HG03342 (cell line): ENCODE measurements around the gene CTNNA3.

Source experiments
- ATAC-seq: cut with Tn5 transposase; IDR thresholded peaks from one replicate; pipeline ENCODE4 v1.9.1; 2021; ENCODE audit warnings: mild to moderate bottlenecking, moderate library complexity; ENCODE audit not compliant: unreplicated experiment

Gene CTNNA3

DNA sequence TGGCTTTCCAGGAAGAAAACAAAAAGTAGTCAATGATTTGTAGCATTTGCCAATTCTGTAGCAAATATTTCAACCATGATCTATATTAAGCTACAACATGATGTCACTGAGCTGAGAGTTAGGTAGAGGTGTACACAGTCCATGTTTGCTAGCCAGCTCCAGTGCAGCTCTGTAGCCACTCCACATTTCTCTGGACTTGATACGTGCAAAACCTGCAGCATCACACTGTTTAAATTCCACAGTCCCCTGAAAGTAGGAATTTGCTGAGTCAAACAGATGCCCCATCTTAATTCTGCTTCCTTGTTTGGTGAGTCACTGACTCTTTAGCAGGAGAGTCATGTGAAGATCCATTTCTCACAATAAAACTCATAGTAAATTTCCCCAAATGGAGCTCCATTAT, 859.9 kb downstream of the CTNNA3 start:
- no peak for ATAC-seq

DNA sequence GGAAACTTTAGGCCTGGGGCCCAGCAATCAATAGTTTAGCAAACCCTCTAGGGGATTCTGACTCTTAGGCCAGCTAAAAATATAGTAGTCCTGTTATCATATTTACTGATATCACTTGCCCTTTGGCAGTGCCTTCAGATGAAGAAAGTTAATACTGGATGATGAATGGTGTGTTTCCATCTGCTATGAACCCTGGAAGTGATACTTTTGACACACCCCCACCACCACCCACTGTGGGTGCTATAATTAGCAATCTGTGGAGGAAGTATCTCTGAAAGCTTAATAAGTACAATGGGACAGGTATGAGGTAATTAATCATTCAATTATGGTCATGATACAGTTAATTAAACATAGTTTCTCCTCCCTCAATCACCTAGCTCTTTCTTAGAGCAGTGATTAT, 860.6 kb downstream of the CTNNA3 start:
- ATAC-seq, result no peak

DNA sequence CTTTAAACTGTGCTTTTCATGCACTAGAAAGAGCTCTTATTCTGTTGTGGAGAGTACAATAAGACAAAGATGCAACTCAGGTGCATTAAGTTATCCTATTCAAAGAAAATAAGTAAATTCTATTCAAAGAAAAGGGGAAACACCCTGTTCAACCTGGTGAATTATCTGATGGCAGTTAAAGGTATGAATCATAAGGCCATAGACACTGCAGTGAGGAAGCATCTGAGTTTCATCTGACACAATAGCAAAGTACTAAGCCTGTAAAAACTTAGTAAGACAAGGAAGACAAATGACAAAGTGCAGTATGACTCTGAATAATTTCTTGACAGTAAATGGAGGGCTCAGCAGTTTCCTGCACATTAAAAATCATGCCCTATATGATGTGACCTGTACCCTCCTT, 861.2 kb downstream of the CTNNA3 start:
- no peak for ATAC-seq

DNA sequence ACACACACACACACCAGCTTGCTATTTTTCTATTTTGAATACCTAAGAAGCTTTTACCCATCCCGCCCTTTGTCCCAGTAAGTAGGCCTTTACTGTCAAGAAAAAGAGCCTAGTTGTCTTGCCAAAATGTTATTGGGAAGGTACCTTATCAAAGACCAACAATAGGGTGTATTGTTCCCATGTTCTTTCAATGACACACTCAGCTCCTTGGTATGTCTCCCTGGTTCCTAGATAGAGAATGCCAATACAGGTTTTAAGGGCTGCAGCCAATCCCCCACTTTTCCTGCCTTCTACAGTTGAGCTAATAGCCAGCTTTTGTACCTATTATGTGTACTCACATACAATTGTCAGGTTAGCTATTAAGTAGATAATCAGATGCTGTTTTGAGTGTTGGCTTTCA, 862.1 kb downstream of the CTNNA3 start:
- no peak for ATAC-seq

DNA sequence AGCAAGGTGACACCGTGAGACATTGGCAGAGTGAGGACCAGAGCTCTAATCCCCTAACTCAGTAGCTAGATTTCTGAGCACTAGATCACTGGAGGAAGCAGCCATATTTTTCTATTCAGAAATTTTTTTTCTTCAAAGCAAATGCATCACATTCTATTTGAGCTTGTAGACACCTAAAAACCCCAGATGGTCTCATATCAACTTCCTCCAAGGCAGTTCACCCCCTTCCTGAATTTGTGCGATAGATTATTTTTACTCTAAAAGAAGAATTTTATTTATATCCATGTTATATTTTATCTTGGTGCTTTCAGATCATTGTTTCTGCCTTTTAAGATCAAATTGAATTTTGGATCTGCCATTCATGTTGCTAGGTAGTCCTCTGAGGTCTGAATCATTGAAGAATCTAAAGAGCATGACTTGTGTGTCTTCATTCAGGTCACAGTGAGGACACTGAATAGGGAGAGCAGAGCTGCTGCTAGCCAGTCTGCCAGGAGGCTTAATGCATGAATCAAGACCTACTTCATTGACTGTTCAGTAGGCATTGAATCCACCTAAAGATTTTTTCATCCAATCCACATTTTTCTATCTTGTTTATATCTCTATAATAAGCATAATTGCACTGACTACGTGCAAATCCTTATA, 863.1 kb downstream of the CTNNA3 start:
- no peak for ATAC-seq

DNA sequence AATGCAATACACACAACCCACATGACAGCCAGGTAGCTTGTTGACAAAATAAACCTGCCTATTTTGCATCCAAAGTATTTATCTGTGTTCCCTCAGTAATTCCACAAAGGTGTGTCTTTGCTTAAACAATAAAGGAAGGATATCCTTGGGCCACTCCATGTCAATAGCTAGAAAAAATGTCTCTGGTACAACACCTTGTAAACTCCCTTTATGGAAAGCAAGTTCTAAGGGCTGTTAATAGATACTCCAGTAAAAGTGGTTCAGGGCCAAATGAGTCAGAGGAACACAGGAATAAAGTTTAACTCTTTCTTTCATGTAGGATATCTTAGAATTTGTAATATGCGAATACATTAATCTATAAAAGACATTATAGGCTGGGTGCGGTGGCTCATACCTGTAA, 867.0 kb downstream of the CTNNA3 start:
- no peak for ATAC-seq

DNA sequence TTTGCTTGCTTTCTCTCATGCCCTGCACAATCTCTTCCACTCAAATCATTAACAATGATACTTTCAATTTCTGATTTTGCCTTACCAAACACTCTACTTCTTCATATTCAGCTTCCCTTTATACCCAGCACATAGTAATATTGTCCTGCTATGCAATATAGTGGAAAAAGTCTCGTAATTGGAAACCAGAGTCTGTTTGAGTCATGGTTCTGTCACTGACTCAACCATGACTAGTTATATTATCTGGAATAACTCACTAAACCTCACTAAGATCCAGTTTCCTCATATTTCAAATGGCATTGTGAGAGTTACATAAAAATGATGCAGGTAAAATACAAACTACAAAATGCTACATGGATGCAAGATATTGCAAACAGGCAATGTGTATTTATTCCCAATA, 868.6 kb downstream of the CTNNA3 start:
- ATAC-seq, result no peak

DNA sequence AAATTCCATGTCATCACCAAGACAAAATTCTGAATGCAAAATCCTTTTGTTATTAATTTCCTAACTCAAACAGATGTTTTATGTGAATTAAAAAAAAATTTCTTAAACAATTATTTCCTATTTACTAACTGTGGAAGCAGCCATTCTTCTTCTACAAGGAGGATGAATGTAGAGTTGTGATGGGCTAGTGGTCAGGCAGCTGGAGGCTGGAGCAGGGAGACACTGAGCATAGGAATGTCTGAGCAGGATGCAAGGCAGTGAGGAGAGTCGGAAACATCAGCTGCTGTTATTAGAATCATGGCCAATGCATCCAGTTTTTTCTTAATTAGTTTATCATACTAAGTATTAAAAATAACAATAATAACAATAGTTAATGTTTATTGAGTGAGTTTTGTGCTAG, 872.7 kb downstream of the CTNNA3 start:
- ATAC-seq, result no peak

DNA sequence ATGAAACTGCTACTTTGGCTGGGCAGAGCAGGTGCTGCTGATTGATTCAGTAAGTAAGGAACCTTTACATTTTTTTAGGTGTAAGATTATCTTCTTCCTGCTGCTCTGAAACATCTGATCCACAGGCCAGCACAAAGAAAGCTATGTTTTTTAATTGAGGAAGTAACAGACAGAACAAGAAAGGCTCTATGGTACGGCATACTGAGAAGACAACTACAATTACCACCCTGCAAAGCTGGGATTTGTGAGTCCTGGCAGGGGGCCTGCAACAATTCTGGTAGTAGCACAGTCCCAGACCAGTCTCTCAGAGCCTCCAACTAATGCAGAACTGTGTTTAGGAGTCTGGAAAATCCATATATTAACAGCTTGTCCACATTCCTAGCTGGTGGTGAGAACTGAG, 873.2 kb downstream of the CTNNA3 start:
- ATAC-seq, result no peak

DNA sequence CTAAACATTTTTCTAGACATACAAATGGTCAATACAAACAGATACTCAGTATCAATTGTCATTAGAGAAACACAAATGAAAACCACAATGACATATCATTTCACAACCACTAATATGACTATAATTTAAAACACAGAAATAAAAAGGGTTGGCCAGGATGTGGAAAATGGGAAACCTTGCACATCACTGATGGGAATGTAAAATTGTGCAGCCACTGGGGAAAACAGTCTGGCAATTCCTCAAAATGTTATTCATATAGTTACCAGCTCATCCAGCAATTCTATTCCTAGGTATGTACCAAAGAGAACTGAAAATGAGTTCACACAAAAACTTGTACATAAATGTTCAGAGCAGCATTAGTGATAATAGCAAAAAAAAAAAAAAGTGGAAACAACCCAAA, 876.3 kb downstream of the CTNNA3 start:
- ATAC-seq, result no peak

DNA sequence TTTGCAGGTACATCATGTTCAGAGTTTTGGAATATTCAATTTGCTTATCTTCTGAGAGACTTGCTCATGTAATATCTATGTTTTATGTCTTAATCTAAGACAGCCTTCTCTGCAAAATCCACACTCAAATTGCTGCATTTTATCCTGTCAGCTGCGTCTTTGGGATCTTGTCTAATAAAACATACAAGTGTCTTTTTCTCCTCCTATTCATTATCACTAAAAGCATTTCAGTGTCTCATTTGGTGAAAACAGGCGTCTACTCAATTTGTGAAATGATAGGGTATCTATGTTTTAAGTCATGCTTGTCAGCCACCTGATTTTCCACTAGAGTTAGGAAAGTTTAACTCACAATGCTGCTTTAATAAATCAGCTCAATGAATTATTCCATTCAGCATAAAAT, 882.9 kb downstream of the CTNNA3 start:
- ATAC-seq, result no peak

DNA sequence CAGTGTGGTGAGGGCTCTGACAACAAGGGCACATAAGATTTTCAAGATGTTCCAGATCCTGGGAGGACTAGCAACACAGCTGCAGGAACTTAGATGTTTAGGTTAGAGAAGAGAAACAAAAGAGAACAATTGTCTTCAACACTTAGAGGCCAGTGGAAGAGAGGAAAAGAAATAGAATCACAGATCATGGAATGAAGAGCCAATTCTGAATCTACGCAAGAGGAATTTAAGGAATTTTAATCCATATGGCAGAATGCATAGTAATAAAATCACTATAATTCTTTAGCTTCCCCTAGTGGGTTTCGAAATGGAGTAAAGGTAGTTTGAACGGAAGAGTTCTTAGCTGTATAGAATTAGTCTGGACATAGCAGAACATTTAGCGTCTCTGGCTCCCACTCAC, 884.8 kb downstream of the CTNNA3 start:
- ATAC-seq, result no peak

DNA sequence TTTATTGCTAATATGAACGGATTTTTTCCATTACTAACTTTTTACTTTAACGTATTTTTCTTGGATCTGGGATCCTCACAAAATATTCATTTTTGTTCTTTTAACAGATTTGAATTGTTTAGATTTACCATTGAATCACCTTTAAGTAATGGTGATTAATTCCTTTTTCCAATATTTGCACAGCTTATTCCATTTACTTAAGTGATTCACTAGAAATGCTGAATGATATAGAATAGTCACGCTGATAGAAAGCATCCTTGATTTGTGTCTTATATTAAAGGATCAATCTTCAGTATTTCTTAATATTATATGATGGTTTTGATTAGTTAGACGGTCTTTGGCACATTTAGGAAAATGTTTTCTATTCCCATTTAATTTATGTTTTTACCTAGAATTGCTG, 886.6 kb downstream of the CTNNA3 start:
- no peak for ATAC-seq

DNA sequence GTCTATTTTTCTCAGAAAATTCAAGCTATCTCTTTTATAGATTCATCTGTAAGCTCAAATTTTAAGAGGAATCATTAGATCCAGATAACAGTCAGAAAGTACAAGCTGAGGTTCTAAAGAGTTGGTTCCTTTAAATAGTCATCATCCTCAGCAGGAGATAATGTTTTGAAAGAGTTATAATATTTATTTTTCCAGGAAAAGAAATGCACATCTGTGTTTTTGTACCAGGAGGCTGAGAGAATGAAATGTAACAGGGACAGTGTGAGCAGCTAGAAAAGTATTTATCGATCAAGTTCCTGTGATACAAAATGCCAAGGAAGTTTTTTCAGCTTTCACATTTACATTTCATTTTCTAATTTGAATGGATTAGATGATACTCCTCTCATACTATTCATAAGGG, 890.4 kb downstream of the CTNNA3 start:
- ATAC-seq, result no peak

DNA sequence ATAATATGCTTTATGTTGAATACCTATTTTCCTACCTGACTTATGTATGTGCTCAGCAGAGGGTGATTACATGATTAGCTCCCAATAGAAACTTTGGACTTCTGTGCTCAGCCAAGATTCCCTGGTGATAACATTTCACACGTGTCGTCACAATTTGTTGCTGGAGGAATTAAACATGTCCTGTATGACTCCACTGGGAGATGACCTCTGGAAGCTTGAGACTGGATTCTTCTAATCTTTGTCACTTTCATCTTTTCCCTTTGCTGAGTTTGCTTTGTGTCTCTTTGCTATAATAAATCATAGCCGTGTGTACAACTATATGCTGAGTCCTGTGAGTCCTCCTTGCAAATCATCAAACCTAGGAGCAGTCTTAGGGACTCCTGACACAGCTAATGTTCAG, 891.0 kb downstream of the CTNNA3 start:
- ATAC-seq, result no peak

DNA sequence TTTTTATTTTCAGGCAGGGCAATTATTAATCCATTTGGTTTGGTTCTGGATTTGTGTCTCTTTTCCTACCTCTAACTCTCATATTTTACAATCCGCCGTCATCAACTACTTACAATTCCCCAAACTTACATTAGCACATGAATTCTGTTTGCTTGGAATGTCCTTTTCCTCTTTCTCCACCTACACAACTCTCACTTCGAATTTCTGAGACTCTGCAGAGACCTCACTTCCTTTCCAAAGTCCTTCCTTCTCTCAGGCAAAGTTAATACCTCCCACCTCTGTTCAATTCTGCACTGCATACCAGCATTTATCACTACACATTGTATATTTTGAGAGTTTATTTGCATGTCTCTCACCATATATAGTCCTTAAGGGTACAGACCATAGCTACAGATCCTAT, 892.8 kb downstream of the CTNNA3 start:
- no peak for ATAC-seq

DNA sequence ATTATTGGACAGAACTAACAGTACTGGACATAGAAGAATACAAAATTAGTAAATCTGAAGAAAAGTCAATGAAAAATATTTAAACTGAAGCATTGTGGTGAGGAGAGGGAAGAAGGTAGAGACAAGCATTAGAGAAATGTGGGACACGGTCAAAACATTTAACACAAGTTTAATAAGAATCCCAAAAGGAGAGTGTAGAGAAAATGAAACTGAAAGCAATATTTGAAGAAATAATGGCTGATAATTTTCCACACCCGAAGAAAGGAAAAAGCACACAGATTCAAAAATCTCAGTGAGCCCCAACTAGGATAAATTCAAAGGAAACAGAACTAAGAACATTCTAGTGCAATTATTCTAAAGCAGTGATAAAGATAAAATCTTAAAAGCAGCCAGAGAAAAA, 896.5 kb downstream of the CTNNA3 start:
- ATAC-seq, result no peak

DNA sequence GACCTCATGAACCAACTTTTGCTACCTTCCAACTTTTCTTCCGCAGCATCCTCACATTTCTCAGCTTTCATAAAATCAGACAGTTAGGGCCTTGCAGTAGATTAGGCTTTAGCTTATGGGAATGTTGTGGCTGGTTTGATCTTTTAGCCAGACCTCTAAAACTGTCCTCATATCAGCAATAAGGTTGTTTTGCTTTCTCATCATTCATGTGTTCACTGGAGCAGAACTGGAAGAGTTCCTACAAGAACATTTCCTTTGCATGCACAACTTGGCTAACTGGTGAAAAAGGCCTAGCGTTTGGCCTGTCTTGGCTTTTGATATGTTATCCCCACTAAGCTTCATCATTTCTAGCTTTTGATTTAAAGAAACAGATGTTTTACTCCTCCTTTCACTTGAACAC, 900.1 kb downstream of the CTNNA3 start:
- ATAC-seq, result no peak

DNA sequence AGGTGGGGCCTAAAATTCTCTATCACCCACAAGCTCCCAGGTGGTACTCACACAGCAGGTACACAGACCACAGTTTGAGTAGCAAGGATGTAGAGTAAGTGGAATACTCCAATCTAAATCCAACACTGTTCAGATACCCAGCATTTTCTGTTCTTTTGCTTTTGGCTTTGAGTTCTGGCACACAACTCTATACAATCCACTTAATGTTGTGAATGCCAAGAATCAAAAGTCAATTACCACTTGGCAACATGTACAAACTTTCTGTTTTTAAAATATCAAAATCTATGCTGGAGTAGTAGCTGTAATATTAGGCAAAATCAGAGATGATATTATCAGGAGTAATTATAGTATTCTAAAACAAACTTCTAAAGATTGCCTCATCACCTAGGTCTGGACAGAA, 903.6 kb downstream of the CTNNA3 start:
- no peak for ATAC-seq

DNA sequence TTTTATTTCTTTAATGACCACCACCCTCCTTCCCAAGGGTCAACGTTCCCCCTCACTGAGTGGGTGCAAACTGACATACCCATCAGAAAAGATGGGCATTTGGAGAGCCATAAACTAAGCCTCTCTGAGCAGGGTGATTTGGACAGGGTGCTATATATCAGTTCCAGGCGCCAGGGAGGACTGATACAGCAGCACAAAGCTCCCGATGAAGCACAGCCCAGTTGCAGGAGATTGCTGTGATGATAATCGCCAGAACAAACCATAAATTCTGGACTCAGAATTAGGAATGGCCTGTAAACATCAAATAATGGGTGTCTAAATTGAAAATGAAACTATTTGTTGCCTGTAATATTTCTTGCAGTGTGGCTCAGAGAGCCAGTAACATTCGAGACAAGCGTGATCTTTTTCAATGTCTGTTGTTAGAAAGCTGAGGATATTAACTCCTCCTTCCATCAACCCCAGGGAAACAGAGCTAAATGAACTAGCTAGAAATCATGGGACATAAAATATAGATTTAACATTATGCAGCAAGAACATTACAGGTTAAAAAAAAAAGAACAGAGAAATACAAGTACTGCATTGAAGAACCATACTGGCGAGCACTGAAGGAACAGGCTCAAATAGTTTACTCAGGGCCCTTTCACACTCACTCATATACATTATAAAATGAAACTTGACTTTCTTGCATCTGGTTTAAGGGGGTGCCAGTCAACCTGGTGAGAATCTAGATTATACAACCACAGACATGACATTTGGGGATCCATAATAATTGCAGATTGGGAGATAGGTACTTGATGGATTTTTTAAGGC, 907.6 kb downstream of the CTNNA3 start:
- ATAC-seq, result no peak

DNA sequence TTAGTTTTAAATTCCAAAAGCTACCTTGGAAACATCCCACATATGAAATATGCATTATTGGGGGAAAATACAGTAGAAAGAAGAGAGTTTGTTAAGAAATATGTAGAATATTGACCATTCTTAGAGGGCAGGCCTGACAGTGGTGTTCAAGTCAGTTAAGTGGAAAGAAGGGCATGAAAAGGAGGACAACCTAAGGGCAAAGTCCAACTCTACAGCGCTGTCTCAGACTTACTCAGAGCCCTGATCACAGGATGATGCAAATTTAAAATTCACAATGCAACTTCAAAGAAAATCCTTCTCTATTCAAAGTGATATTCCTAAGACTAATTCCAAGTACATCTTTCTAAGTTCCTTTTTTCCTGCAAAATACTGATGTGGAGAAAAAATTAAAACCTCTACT, 909.3 kb downstream of the CTNNA3 start:
- ATAC-seq, result no peak

DNA sequence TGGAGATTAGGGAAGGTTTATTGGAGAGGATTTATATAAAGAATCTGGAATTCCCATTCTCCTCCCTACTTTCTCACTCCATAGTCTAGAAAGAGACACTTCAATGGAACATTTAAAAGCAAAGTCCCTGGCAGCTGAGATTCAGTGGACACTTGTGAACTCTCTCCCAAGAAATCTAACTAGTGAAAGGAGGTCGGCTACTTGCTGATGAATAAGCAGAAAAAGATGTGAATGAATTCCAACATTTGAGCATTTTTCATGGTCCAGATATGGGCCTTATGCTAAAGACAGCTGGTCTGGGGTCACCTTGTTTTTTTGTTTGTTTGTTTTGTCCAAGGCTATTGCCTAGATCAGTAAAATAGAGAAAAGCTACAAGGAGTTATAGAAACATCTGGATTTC, 911.2 kb downstream of the CTNNA3 start:
- ATAC-seq, result no peak

DNA sequence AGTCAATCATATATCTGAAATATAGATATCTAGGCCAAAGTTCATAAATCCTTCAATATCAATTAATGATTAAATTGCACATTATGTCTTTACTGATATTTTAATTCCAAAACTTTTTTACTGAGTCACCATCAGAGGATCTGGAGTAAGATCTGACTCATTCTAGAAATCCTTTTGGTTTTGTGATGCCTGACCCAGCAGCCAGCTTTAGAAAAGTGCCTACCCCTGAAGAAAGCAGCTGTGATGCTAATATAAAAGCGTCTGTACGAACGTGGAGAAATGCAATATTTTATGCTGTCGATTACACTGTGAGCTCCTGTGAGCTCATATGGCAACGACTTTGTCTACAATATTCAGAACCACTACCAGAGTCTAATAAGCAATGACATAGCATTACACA, 912.7 kb downstream of the CTNNA3 start:
- no peak for ATAC-seq
